GM19035 (cell line): ENCODE data around the gene SNX25.

Source experiments
- ATAC-seq: cut with Tn5 transposase; IDR thresholded peaks from one replicate; pipeline ENCODE4 v1.9.1; 2021; ENCODE audit not compliant: unreplicated experiment

The SNX25 gene

DNA sequence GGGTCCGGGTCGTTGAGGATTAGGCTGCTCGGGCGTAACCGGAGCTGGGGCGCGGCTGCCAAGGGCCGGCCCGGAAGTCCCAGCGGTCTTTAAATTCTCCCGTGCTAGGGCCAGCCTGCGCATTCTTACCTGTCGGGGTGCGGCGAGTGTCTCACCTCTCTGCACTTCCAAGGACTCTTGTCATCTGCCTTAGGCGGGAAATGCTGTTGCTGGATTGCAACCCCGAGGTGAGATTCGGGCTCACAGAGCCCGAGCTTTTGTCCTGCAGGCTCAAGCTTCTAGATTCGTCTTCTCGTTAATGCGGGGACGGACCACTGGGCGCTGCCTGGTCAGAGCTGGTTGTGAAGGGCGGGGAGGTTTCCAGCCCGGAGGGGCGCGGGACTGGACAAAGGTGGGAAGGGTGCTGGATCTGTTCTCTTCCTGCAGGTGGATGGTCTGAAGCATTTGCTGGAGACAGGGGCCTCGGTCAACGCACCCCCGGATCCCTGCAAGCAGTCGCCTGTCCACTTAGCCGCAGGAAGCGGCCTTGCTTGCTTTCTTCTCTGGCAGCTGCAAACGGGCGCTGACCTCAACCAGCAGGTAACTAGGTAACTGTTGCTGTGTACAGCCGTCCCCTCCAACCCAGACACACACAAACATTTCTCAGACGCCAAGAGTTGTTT, 187.5 kb downstream of the SNX25 start, which contains the start of gene ANKRD37:
Gene ANKRD37 (plus strand): TSS at position 118 of the 662 bp plus-strand sequence. CDS start 83 bp downstream, at position 201.
- no peak for ATAC-seq

DNA sequence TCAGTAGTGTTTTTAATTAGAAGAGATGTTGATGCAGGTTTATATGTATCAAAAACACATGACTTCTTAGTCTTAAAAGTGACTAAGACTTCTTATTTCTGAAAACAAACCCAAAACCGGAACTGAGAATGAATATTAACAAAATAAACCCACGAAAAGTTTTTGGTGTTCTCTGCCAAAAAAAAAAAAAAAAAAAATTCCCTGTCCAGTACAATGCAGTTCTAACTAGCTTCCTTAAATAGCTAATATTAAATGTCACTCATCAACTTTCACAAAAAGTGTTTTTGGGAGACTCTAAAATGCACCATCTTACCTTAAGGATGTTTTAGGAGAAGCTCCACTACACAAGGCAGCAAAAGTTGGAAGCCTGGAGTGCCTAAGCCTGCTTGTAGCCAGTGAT, 189.2 kb downstream of the SNX25 start:
- ATAC-seq = no peak

DNA sequence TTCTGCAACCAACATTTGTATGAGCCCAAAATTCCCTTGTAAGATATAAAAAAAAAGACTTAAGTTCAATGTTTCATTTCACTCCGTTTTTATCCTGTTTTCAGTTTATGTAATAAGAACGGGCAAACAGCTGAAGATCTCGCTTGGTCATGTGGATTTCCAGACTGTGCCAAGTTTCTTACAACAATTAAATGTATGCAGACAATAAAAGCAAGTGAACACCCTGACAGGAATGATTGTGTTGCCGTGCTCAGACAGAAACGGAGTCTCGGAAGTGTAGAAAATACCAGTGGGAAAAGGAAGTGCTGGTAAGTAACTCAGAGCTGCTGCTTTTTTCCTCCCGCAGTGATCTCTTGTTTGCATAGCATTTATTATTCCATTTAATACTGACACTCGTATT, 190.1 kb downstream of the SNX25 start:
- ATAC-seq = no peak

DNA sequence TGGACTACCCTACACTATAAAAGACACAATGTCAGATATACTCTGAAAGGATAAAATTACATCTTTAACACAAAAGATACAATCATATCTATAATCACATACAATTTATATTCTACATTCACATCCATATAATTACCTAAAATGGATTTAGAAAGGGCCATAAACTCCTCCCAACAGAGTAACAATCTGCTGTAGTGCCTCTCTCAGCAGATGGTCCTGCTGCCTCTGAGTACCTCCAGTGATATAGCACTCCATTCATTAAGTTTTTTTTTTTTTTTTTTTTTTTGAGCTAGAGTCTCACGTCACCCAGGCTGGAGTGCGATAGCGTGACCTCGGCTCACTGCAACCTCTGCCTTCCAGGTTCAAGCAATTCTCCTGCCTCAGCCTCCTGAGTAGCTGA, 194.6 kb downstream of the SNX25 start:
- ATAC-seq = no peak

DNA sequence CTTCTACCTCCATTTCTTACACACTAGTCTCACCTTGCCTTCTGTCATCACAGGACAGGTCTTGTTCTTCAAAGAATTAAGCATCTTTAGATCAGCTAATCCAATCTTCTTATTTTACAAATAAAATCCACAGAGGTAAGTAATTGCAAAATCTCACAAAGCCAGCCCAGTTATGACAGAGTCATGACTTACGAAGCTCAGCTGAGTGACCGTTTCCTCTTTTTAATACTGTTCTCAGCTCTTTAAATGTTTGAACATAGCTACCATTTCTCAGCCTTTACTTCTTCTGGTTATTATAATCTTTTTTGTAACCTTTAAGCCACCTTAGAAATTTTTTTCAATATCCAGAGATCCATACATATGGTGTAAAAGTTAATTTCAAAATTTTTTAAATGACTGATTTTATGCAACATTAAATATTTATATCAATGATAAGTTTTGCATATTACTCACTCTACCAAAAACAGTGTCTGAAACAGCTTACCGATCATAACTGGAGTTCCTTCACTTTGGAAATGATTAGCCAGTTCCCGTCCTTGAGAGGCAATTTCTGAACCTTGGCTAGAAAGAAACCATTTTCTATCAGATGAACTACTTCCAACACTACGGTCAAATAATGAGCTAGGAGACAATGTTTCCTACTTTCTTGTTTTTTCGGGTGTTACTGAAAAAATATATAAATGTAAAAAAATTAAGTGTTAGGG, 196.1 kb downstream of the SNX25 start:
- peak; percentile 65 for ATAC-seq

DNA sequence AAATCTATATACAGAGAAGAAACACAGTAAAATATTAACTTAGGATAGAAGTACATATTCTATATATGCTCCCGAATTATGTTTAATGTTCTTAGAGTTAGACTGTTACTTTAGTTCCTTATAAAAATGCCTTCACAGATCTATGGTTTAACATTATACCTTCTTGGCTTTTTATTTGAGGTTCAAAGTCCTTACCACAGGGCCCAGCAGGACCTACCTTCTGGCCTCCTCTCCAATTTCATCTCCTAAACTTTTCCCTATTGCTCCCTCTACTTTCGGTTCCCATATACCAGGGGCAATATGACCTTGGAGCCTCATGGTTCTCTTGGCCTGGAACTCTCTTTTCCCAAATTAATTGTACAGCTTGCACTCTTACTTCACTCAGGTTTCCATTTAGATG, 199.0 kb downstream of the SNX25 start:
- no peak for ATAC-seq

DNA sequence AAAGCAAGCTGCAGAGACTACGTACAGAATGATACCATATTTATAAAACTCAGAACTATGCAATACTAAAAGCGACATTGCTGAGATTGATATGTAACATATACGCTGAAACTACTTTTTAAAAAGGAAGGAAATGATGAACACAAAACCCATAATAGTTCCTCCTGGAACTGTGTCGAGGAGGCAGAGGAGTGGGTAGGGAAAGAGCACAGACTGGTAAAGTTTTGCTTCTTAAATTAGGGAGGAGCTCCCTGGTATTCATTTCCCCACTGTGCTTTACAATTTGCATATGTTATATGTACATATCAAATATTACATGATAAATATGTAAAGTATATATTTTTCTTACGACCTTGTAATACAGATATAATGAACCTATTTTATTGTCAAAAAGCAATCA, 202.5 kb downstream of the SNX25 start:
- no peak for ATAC-seq

DNA sequence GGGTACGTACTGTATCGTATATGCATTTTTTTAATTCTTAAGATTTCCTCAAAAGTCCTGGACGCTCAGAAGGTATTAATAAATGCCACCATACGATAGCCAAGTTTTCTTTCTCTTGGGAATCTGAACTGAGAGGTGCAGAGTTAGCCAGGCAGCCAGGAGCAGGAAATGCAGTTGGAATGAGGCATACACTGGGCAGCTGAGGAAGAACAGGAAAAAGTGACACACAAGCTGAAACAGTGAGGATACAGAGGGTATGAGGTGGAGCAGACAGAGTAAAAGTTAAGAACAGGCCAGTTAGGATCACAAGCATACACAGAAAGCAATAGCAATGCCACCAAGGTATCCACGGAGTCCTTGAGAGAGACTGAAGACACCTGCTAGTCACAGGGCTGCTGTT, 203.0 kb downstream of the SNX25 start:
- ATAC-seq = no peak
